HL-60 (cell line): ENCODE results near the gene PRDM8.
"Not testable (repeated sequence)": the region's sequence is repeated elsewhere in the genome, so short reads cannot be mapped to it uniquely, and the experiment has no call there.

Experiments
- DNase-seq, 2 experiments: peaks; one replicate each; pipeline ENCODE4 v3.0.0-alpha.2; 2010 to 2020; ENCODE audit warnings: low read depth in 1 of 2, low spot score in 1 of 2
- H3K27ac ChIP-seq: fragments of 250-450 bp; sonication (Bioruptor Pico); replicated peaks from 2 replicates; pipeline ENCODE4 v1.5.1; 2020; ENCODE audit warnings: mild to moderate bottlenecking, moderate library complexity
- H3K27me3 ChIP-seq: fragments of 250-450 bp; sonication (Bioruptor Pico); 2 replicates; pipeline ENCODE4 v1.5.1; 2021; ENCODE audit warnings: mild to moderate bottlenecking, moderate library complexity; ENCODE audit not compliant: insufficient read depth, poor library complexity, severe bottlenecking
- H3K4me3 ChIP-seq: replicated peaks from 2 replicates; pipeline ENCODE4 v1.5.1; 2011; ENCODE audit warnings: mild to moderate bottlenecking, control low read depth, low read length; ENCODE audit not compliant: insufficient read depth
- CTCF ChIP-seq: IDR thresholded peaks from one replicate; pipeline ENCODE4 v1.5.1; 2011; ENCODE audit warnings: low read length, control low read depth, inconsistent platforms; ENCODE audit not compliant: insufficient read depth
- GABPA ChIP-seq: IDR thresholded peaks from 2 replicates; pipeline ENCODE4 v1.6.1; 2012; ENCODE audit warnings: low read depth
- POLR2AphosphoS5 ChIP-seq: IDR thresholded peaks from 2 replicates; pipeline ENCODE4 v1.6.1; 2012; ENCODE audit warnings: low read depth
- REST ChIP-seq: IDR thresholded peaks from 2 replicates; pipeline ENCODE4 v1.6.1; 2012; ENCODE audit warnings: low read depth; ENCODE audit not compliant: insufficient replicate concordance
- SPI1 ChIP-seq: IDR thresholded peaks from 2 replicates; pipeline ENCODE4 v1.6.1; 2012; ENCODE audit warnings: low read depth, mild to moderate bottlenecking, borderline replicate concordance

Gene PRDM8

GRCh38 chr4:80173401-80173800, 23.9 kb upstream of the PRDM8 start:
- DNase-seq = no peak
- no peak overlapping the region for H3K4me3 ChIP-seq
- no peaks in the 10 kb centered on the region for H3K27me3 ChIP-seq
- no peak overlapping the region for H3K27ac ChIP-seq
- TF ChIP-seq CTCF (no peak), POLR2AphosphoS5 (no peak), REST (no peak), GABPA (no peak), SPI1 (no peak)

- TF ChIP-seq GABPA (no peak), REST (no peak), SPI1 (no peak), CTCF (no peak), POLR2AphosphoS5 (no peak)
- Histone ChIP-seq H3K27me3 (no peaks in the 10 kb centered on the region), H3K4me3 (no peak overlapping the region), H3K27ac (no peak overlapping the region)
- no peak for DNase-seq
Measured at GRCh38 chr4:80173841-80174240, 23.5 kb upstream of the PRDM8 start.

- not testable (repeated sequence) for DNase-seq, H3K27me3 ChIP-seq, H3K4me3 ChIP-seq, H3K27ac ChIP-seq
Measured at GRCh38 chr4:80177793-80178192, 19.5 kb upstream of the PRDM8 start.

- Histone ChIP-seq H3K27ac (no peak overlapping the region), H3K27me3 (peaks cover 4% of the 10 kb centered on the region), H3K4me3 (no peak overlapping the region)
- DNase-seq = no peak
- TF ChIP-seq SPI1 (no peak), POLR2AphosphoS5 (no peak), GABPA (no peak), REST (no peak), CTCF (no peak)
Measured at GRCh38 chr4:80178964-80179363, 18.3 kb upstream of the PRDM8 start.
